Measurements from ENCODE around the gene IRX6. TPM values are rescaled to one million over a fixed set of nuclear protein-coding genes. Genes with fewer than 3 reads are reported as not detected.

The IRX6 gene
- total RNA-seq (under 1 TPM; 0.10 to 0.17 TPM), polyA plus RNA-seq (ENCODE audit: insufficient read length in 2 of 2) (under 1 TPM; 0.35 to 0.78 TPM)
- long read RNA-seq, donor 1, partial matches to known transcripts, result 0 of 1 reads
- long read RNA-seq, donor 1, other reads (novel, unspliced or antisense), result 0 of 1 reads
- long read RNA-seq, donor 2, result 0 reads
- long read RNA-seq, donor 3, result 0 reads
- long read RNA-seq, donor 4, partial matches to known transcripts, result 0 of 2 reads
- long read RNA-seq, donor 4, other reads (novel, unspliced or antisense), result 0 of 2 reads

GRCh38 chr16:55323637-55324271, at the start of gene IRX6:
TSS of gene IRX6 (plus strand) at chr16:55324203. CDS start at chr16:55325092, 889 bp downstream.
- WGBS (ENCODE audit: insufficient coverage), result under 1% methylated on average over 47 of the region's 49 CpGs
- H3K4me3 ChIP-seq (ENCODE audit: low read depth, low read length), result no peak within 1 kb of the TSS
- DNase-seq (ENCODE audit: low read depth in 4 of 6, low spot score in 6 of 6), result peak in 2 of 6 donors; percentile 36 to 40

GRCh38 chr16:55274391-55274790, 49.6 kb upstream of the IRX6 start:
- H3K27me3 ChIP-seq (ENCODE audit: control insufficient read depth, insufficient read depth, low read length), result peaks cover under 1% of the 10 kb centered on the region
- no peak for DNase-seq (ENCODE audit: low read depth in 4 of 6, low spot score in 6 of 6)
- no peaks in the 10 kb centered on the region for H3K36me3 ChIP-seq (ENCODE audit: control insufficient read depth, insufficient read depth, low read length)
- no peak overlapping the region for H3K27ac ChIP-seq (ENCODE audit: low read depth, low read length)
- 86% methylated on average over 3 of the region's 5 CpGs for WGBS (ENCODE audit: insufficient coverage)
- no peaks in the 10 kb centered on the region for H3K9me3 ChIP-seq (ENCODE audit: control insufficient read depth, insufficient read depth, low read length)
- no peaks in the 10 kb centered on the region for H3K4me1 ChIP-seq (ENCODE audit: control insufficient read depth, insufficient read depth, low read length)
- H3K4me3 ChIP-seq (ENCODE audit: low read depth, low read length), result no peak overlapping the region

More at GRCh38 chr16:55323637-55324271, at the start of gene IRX6:
- no peaks in the 10 kb centered on the region for H3K9me3 ChIP-seq (ENCODE audit: control insufficient read depth, insufficient read depth, low read length)
- H3K27ac ChIP-seq (ENCODE audit: low read depth, low read length), result no peak within 1 kb of the TSS
- H3K4me1 ChIP-seq (ENCODE audit: control insufficient read depth, insufficient read depth, low read length), result peaks cover 26% of the 10 kb centered on the region
- peaks cover 82% of the 10 kb centered on the region for H3K27me3 ChIP-seq (ENCODE audit: control insufficient read depth, insufficient read depth, low read length)
- H3K36me3 ChIP-seq (ENCODE audit: control insufficient read depth, insufficient read depth, low read length), result no peaks in the 10 kb centered on the region

- peak in 1 of 6 donors; percentile 12 for DNase-seq (ENCODE audit: low read depth in 4 of 6, low spot score in 6 of 6)
These were observed 48.8 kb upstream of the IRX6 start for GRCh38 chr16:55275167-55275566.

GRCh38 chr16:55275869-55276268, 48.1 kb upstream of the IRX6 start:
- Histone ChIP-seq H3K36me3 (ENCODE audit: control insufficient read depth, insufficient read depth, low read length) (no peaks in the 10 kb centered on the region), H3K4me1 (ENCODE audit: control insufficient read depth, insufficient read depth, low read length) (peaks cover 3% of the 10 kb centered on the region), H3K9me3 (ENCODE audit: control insufficient read depth, insufficient read depth, low read length) (no peaks in the 10 kb centered on the region), H3K4me3 (ENCODE audit: low read depth, low read length) (no peak overlapping the region), H3K27ac (ENCODE audit: low read depth, low read length) (no peak overlapping the region), H3K27me3 (ENCODE audit: control insufficient read depth, insufficient read depth, low read length) (peaks cover 2% of the 10 kb centered on the region)
- no peak for DNase-seq (ENCODE audit: low read depth in 4 of 6, low spot score in 6 of 6)
- WGBS (ENCODE audit: insufficient coverage), result 92% methylated on average over 6 of the region's 6 CpGs

More at GRCh38 chr16:55275167-55275566, 48.8 kb upstream of the IRX6 start:
- Histone ChIP-seq H3K4me1 (ENCODE audit: control insufficient read depth, insufficient read depth, low read length) (no peaks in the 10 kb centered on the region), H3K27me3 (ENCODE audit: control insufficient read depth, insufficient read depth, low read length) (peaks cover 2% of the 10 kb centered on the region), H3K4me3 (ENCODE audit: low read depth, low read length) (no peak overlapping the region), H3K9me3 (ENCODE audit: control insufficient read depth, insufficient read depth, low read length) (no peaks in the 10 kb centered on the region), H3K36me3 (ENCODE audit: control insufficient read depth, insufficient read depth, low read length) (no peaks in the 10 kb centered on the region), H3K27ac (ENCODE audit: low read depth, low read length) (no peak overlapping the region)
- WGBS (ENCODE audit: insufficient coverage), result 20% methylated on average over 1 of the region's 3 CpGs

GRCh38 chr16:55277536-55277935, 46.5 kb upstream of the IRX6 start:
- Histone ChIP-seq H3K27me3 (ENCODE audit: control insufficient read depth, insufficient read depth, low read length) (peaks cover 2% of the 10 kb centered on the region), H3K4me1 (ENCODE audit: control insufficient read depth, insufficient read depth, low read length) (peaks cover 3% of the 10 kb centered on the region), H3K36me3 (ENCODE audit: control insufficient read depth, insufficient read depth, low read length) (no peaks in the 10 kb centered on the region), H3K4me3 (ENCODE audit: low read depth, low read length) (no peak overlapping the region), H3K9me3 (ENCODE audit: control insufficient read depth, insufficient read depth, low read length) (no peaks in the 10 kb centered on the region), H3K27ac (ENCODE audit: low read depth, low read length) (no peak overlapping the region)
- 100% methylated on average over 1 of the region's 1 CpG for WGBS (ENCODE audit: insufficient coverage)
- no peak for DNase-seq (ENCODE audit: low read depth in 4 of 6, low spot score in 6 of 6)

DNA sequence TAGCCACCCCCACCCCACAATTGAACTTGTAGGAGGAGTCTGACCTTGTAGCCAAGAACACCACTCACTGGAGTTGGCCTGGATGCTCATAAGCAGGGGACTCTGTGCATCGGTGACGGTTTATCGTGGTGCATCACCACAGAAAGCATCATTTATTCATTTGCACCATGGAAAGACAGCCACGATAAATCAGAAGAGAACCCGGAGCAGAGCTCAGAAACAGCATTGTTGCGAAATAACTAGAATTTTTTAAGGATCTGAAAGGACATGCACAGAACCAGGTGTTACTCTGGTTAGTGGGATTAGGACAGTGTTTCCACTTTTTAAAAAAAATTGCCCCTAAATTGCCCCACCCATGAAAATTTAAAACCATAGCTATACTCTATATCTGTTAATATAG, 44.4 kb upstream of the IRX6 start:
- H3K4me1 ChIP-seq (ENCODE audit: control insufficient read depth, insufficient read depth, low read length), result peaks cover 3% of the 10 kb centered on the region
- 100% methylated on average over 3 of the region's 6 CpGs for WGBS (ENCODE audit: insufficient coverage)
- DNase-seq (ENCODE audit: low read depth in 4 of 6, low spot score in 6 of 6), result no peak

DNA sequence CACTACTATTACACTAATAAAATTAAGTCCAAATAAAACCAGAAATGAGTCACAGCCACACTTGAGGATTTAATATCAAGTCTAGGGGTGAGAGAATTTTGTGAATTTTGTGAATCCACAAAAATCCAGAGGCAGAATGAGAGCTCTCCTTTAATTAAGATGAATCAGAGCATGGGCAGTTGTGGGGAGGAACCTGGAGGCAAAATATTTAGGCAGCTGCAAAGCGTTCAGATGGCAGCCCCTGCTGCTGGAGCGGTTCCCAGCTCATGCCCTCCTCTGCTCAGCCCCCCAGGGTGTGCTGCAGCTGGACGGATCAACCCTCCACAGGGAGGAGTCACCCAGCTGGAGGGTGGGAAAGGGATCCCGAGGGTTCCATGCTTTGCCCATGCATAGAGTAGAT, 43.4 kb upstream of the IRX6 start:
- Histone ChIP-seq H3K27me3 (ENCODE audit: control insufficient read depth, insufficient read depth, low read length) (peaks cover 2% of the 10 kb centered on the region), H3K4me1 (ENCODE audit: control insufficient read depth, insufficient read depth, low read length) (peaks cover 3% of the 10 kb centered on the region), H3K4me3 (ENCODE audit: low read depth, low read length) (no peak overlapping the region), H3K27ac (ENCODE audit: low read depth, low read length) (no peak overlapping the region), H3K9me3 (ENCODE audit: control insufficient read depth, insufficient read depth, low read length) (no peaks in the 10 kb centered on the region), H3K36me3 (ENCODE audit: control insufficient read depth, insufficient read depth, low read length) (no peaks in the 10 kb centered on the region)
- 29% methylated on average over 3 of the region's 4 CpGs for WGBS (ENCODE audit: insufficient coverage)
- no peak for DNase-seq (ENCODE audit: low read depth in 4 of 6, low spot score in 6 of 6)

More for the DNA sequence above, 44.4 kb upstream of the IRX6 start:
- Histone ChIP-seq H3K27me3 (ENCODE audit: control insufficient read depth, insufficient read depth, low read length) (peaks cover 2% of the 10 kb centered on the region), H3K27ac (ENCODE audit: low read depth, low read length) (no peak overlapping the region), H3K36me3 (ENCODE audit: control insufficient read depth, insufficient read depth, low read length) (no peaks in the 10 kb centered on the region), H3K9me3 (ENCODE audit: control insufficient read depth, insufficient read depth, low read length) (no peaks in the 10 kb centered on the region), H3K4me3 (ENCODE audit: low read depth, low read length) (no peak overlapping the region)

DNA sequence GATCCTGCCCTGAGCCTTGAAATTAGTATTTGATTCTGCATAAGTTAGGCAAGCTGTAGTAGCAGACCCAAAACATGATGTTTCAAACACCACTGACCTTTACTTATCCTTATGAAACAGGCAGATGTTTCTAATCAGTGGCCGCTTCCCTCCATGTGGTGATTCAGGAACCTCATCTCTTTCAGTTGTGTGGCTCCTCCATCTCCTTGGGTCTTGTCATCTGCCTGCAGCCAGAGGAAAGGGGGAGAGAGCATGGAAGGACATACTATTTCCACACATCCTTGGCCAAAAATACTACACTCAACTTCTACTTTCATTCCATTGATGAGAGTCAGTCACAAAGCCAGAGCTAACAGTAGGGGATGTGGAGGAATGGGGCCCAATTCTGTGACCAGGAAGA, 41.6 kb upstream of the IRX6 start:
- H3K4me1 ChIP-seq (ENCODE audit: control insufficient read depth, insufficient read depth, low read length), result peaks cover 3% of the 10 kb centered on the region

GRCh38 chr16:55283812-55284717, 39.9 kb upstream of the IRX6 start:
- peaks cover 2% of the 10 kb centered on the region for H3K27me3 ChIP-seq (ENCODE audit: control insufficient read depth, insufficient read depth, low read length)
- H3K9me3 ChIP-seq (ENCODE audit: control insufficient read depth, insufficient read depth, low read length), result no peaks in the 10 kb centered on the region
- H3K36me3 ChIP-seq (ENCODE audit: control insufficient read depth, insufficient read depth, low read length), result no peaks in the 10 kb centered on the region
- peak in 5 of 6 donors; percentile 7 to 89 (median 28) for DNase-seq (ENCODE audit: low read depth in 4 of 6, low spot score in 6 of 6)
- H3K4me1 ChIP-seq (ENCODE audit: control insufficient read depth, insufficient read depth, low read length), result peaks cover 3% of the 10 kb centered on the region
- H3K4me3 ChIP-seq (ENCODE audit: low read depth, low read length), result no peak overlapping the region
- H3K27ac ChIP-seq (ENCODE audit: low read depth, low read length), result no peak overlapping the region
- 21% methylated on average over 5 of the region's 12 CpGs for WGBS (ENCODE audit: insufficient coverage)

More for the DNA sequence above, 41.6 kb upstream of the IRX6 start:
- H3K4me3 ChIP-seq (ENCODE audit: low read depth, low read length), result no peak overlapping the region
- no peaks in the 10 kb centered on the region for H3K9me3 ChIP-seq (ENCODE audit: control insufficient read depth, insufficient read depth, low read length)
- no CpG with 5 or more reads among the region's 1 CpG for WGBS (ENCODE audit: insufficient coverage)
- no peak for DNase-seq (ENCODE audit: low read depth in 4 of 6, low spot score in 6 of 6)
- no peak overlapping the region for H3K27ac ChIP-seq (ENCODE audit: low read depth, low read length)
- no peaks in the 10 kb centered on the region for H3K36me3 ChIP-seq (ENCODE audit: control insufficient read depth, insufficient read depth, low read length)
- peaks cover 2% of the 10 kb centered on the region for H3K27me3 ChIP-seq (ENCODE audit: control insufficient read depth, insufficient read depth, low read length)

Data from spinal cord (tissue), 10 donors.